H9 (cell line): ENCODE data around the gene MYBPC2. TPM values are rescaled to one million over a fixed set of nuclear protein-coding genes. Genes with fewer than 3 reads are reported as not detected.
A peak's percentile ranks its signal among the peaks of the same experiment; 100 is the strongest.

ENCODE experiments used
- DNase-seq: peaks from one replicate; pipeline ENCODE4 v3.0.0-alpha.2; 2017
- H2AFZ ChIP-seq: one replicate; pipeline ENCODE4 v1.6.1; 2013; ENCODE audit warnings: mild to moderate bottlenecking, low read length, control low read depth, moderate library complexity
- H2AK5ac ChIP-seq: 2 replicates; pipeline ENCODE4 v1.6.1; 2013; ENCODE audit warnings: low read length, control low read depth, mixed read lengths; ENCODE audit not compliant: insufficient read length
- H2BK120ac ChIP-seq: one replicate; pipeline ENCODE4 v1.6.1; 2013; ENCODE audit warnings: low read depth, mild to moderate bottlenecking, low read length, control low read depth, inconsistent platforms; ENCODE audit not compliant: poor library complexity, severe bottlenecking
- H2BK12ac ChIP-seq: 2 replicates; pipeline ENCODE4 v1.6.1; 2013; ENCODE audit warnings: low read length, control low read depth, mixed read lengths, low read depth; ENCODE audit not compliant: insufficient read length
- H2BK15ac ChIP-seq: 2 replicates; pipeline ENCODE4 v1.6.1; 2013; ENCODE audit warnings: low read depth, low read length, control low read depth
- H2BK20ac ChIP-seq: one replicate; pipeline ENCODE4 v1.6.1; 2013; ENCODE audit warnings: low read depth, mild to moderate bottlenecking, low read length, control low read depth, inconsistent platforms; ENCODE audit not compliant: poor library complexity, severe bottlenecking
- H2BK5ac ChIP-seq: 2 replicates; pipeline ENCODE4 v1.6.1; 2013; ENCODE audit warnings: low read length, control low read depth, mixed read lengths; ENCODE audit not compliant: insufficient read length
- H3K14ac ChIP-seq: 2 replicates; pipeline ENCODE4 v1.6.1; 2013; ENCODE audit warnings: low read length, control low read depth; ENCODE audit not compliant: insufficient read depth
- H3K18ac ChIP-seq: 2 replicates; pipeline ENCODE4 v1.6.1; 2013; ENCODE audit warnings: low read depth, mild to moderate bottlenecking, mixed read lengths, low read length, control low read depth; ENCODE audit not compliant: insufficient read length
- H3K23ac ChIP-seq: 2 replicates; pipeline ENCODE4 v1.6.1; 2013; ENCODE audit warnings: low read length, control low read depth, mixed read lengths, low read depth; ENCODE audit not compliant: insufficient read length
- H3K23me2 ChIP-seq: 2 replicates; pipeline ENCODE4 v1.6.1; 2013; ENCODE audit warnings: low read depth, mild to moderate bottlenecking, mixed read lengths, low read length, control low read depth; ENCODE audit not compliant: insufficient read length, poor library complexity, severe bottlenecking
- H3K27ac ChIP-seq: 2 replicates; pipeline ENCODE4 v1.5.1; 2013; ENCODE audit warnings: low read length, control low read depth, mixed read lengths, low read depth; ENCODE audit not compliant: insufficient read length
- H3K27me3 ChIP-seq: 2 replicates; pipeline ENCODE4 v1.6.1; 2013; ENCODE audit warnings: low read length, control low read depth, inconsistent platforms; ENCODE audit not compliant: insufficient read depth
- H3K4ac ChIP-seq: 2 replicates; pipeline ENCODE4 v1.6.1; 2013; ENCODE audit warnings: low read depth, mild to moderate bottlenecking, control low read depth, inconsistent platforms, low read length, moderate library complexity
- H3K4me1 ChIP-seq: 2 replicates; pipeline ENCODE4 v1.6.1; 2013; ENCODE audit warnings: low read length, control low read depth, inconsistent platforms; ENCODE audit not compliant: insufficient read depth
- H3K4me2 ChIP-seq: 2 replicates; pipeline ENCODE4 v1.6.1; 2013; ENCODE audit warnings: low read length, control low read depth, mixed read lengths; ENCODE audit not compliant: insufficient read length, insufficient read depth
- H3K56ac ChIP-seq: 2 replicates; pipeline ENCODE4 v1.6.1; 2013; ENCODE audit warnings: low read depth, mild to moderate bottlenecking, mixed read lengths, low read length, control low read depth; ENCODE audit not compliant: insufficient read length
- H3K79me1 ChIP-seq: 2 replicates; pipeline ENCODE4 v1.6.1; 2013; ENCODE audit warnings: low read depth, mild to moderate bottlenecking, moderate library complexity, low read length, control low read depth, inconsistent platforms; ENCODE audit not compliant: insufficient read depth, poor library complexity, severe bottlenecking
- H3K79me2 ChIP-seq: 2 replicates; pipeline ENCODE4 v1.6.1; 2013; ENCODE audit warnings: low read length, control low read depth, inconsistent platforms; ENCODE audit not compliant: insufficient read depth
- H3K9ac ChIP-seq: 2 replicates; pipeline ENCODE4 v1.6.1; 2013; ENCODE audit warnings: low read length, control low read depth, mixed read lengths; ENCODE audit not compliant: insufficient read length; ENCODE audit errors: extremely low read depth
- H3K9me3 ChIP-seq: one replicate; pipeline ENCODE4 v1.6.1; 2013; ENCODE audit warnings: low read depth, low read length, inconsistent platforms; ENCODE audit not compliant: control insufficient read depth
- H3T11ph ChIP-seq: one replicate; pipeline ENCODE4 v1.6.1; 2013; ENCODE audit warnings: mild to moderate bottlenecking, low read length, control low read depth, inconsistent platforms
- H4K20me1 ChIP-seq: one replicate; pipeline ENCODE4 v1.6.1; 2013; ENCODE audit not compliant: control insufficient read depth, insufficient read length, insufficient read depth
- H4K5ac ChIP-seq: 2 replicates; pipeline ENCODE4 v1.6.1; 2013; ENCODE audit warnings: low read depth, mild to moderate bottlenecking, mixed read lengths, low read length, control low read depth; ENCODE audit not compliant: insufficient read length
- H4K8ac ChIP-seq: replicated peaks from 2 replicates; pipeline ENCODE4 v1.6.1; 2013; ENCODE audit warnings: low read length, control low read depth, mixed read lengths, low read depth; ENCODE audit not compliant: insufficient read length
- H4K91ac ChIP-seq: 2 replicates; pipeline ENCODE4 v1.6.1; 2013; ENCODE audit warnings: low read depth, mild to moderate bottlenecking, moderate library complexity, mixed read lengths, low read length, control low read depth; ENCODE audit not compliant: insufficient read length
- H3K27ac Mint-ChIP-seq, 3 experiments: 2 replicates in 2 of 3; 3 replicates in 1 of 3; pipeline ENCODE4 v1.8.0; 2020 to 2021; ENCODE audit warnings: mixed read lengths in 3 of 3, mild to moderate bottlenecking in 1 of 3, moderate library complexity in 1 of 3
- H3K27me3 Mint-ChIP-seq: 2 replicates; pipeline ENCODE4 v1.8.0; 2021; ENCODE audit warnings: low read depth, mild to moderate bottlenecking, moderate library complexity, mixed read lengths
- H3K36me3 Mint-ChIP-seq, 3 experiments: 2 replicates in 2 of 3; 3 replicates in 1 of 3; pipeline ENCODE4 v1.8.0; 2020 to 2021; ENCODE audit warnings: low read depth in 3 of 3, mixed read lengths in 3 of 3; ENCODE audit not compliant: insufficient read depth in 1 of 3
- H3K4me1 Mint-ChIP-seq, 2 experiments: 2 replicates each; pipeline ENCODE4 v1.8.0; 2020; ENCODE audit warnings: mixed read lengths in 2 of 2
- H3K4me3 Mint-ChIP-seq, 2 experiments: 2 replicates in 1 of 2; 3 replicates in 1 of 2; pipeline ENCODE4 v1.8.0; 2020 to 2021; ENCODE audit warnings: mild to moderate bottlenecking in 2 of 2, mixed read lengths in 2 of 2, moderate library complexity in 1 of 2
- H3K9me3 Mint-ChIP-seq, 2 experiments: 2 replicates in 1 of 2; 3 replicates in 1 of 2; pipeline ENCODE4 v1.8.0; 2020; ENCODE audit warnings: mild to moderate bottlenecking in 2 of 2, mixed read lengths in 2 of 2, moderate library complexity in 1 of 2
- WGBS: extraction: QIAGEN DNeasy Blood & Tissue Kit; methylation state at CpG from one replicate; pipeline ENCODE4 v1.1.7; 2013; ENCODE audit warnings: missing lambda C conversion rate, low lambda C conversion rate, mixed read lengths; ENCODE audit not compliant: insufficient read length; ENCODE audit errors: extremely low coverage; 5-methylcytosine and 5-hydroxymethylcytosine counted together
- total RNA-seq: library from RNA; stranded (reverse); gene quantifications from 2 replicates; pipeline ENCODE4 v1.2.1, GENCODE V29; 2021
- TF ChIP-seq, protein P1 (sequence below): fragments of 200-600 bp; sonication (generic); conservative IDR thresholded peaks from 3 replicates; pipeline ENCODE4 v1.8.0; 2021; ENCODE audit warnings: antibody characterized with exemption, mild to moderate bottlenecking

MYBPC2 gene
- total RNA-seq, 1 experiment from 2014 or later: 4.9 TPM

DNA sequence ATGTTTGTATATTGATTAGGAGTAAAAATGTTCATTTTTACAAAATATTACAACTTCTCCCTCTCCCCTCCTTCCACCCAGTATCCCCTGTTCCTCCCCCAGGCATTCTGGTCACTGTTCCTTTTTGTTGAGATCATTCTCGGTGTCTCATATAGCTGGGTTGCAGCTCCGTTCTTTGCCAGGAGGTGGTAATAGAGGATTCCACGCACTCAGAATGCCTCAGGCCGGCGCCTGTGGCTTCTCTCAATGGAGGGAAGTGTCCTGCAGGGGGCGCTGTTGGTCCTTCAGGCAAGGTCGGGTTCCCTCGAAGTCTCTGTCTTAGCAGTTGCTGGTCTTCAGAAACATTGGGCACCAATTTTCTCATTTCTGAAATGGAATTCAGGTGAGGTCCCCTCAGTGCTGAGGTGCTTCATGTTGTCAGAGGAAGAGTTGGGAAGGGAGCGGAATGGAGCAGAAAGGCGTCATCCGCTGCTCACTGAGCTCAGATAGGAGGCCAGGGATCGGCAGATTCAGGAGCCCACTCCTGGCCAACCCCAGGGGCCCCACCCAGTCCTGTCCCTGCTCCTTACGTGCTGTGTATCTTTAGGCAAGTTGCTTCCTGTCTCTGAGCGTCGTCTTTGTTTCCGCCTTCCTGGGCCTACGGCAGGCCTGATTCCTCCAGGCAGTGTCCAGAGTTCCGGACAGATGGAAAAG, 54.3 kb downstream of the MYBPC2 start:
- no peaks in the 10 kb centered on the region for H3K23me2 ChIP-seq
- no peaks in the 10 kb centered on the region for H4K20me1 ChIP-seq
- no peak overlapping the region for H2BK15ac ChIP-seq
- no peak overlapping the region for H3K56ac ChIP-seq
- H3K4me1 ChIP-seq: peaks cover 2% of the 10 kb centered on the region; the same call in 1 of the 2 replicates
- Mint-ChIP-seq H3K9me3 (peaks cover 31 to 43% of the 10 kb centered on the region in 2 experiments), H3K4me3 (no peak overlapping the region; a peak in 1 of 5 replicates), H3K36me3 (peaks cover 37 to 49% (median 44%) of the 10 kb centered on the region in 3 experiments), H3K4me1 (peaks cover 24 to 37% of the 10 kb centered on the region in 2 experiments), H3K27me3 (peaks cover 69% of the 10 kb centered on the region), H3K27ac (no peak overlapping the region)
- H2BK5ac ChIP-seq: no peak overlapping the region
- H4K5ac ChIP-seq: no peak overlapping the region
- H3K18ac ChIP-seq: no peak overlapping the region
- H3K23ac ChIP-seq: no peak overlapping the region
- H3K79me1 ChIP-seq: no peaks in the 10 kb centered on the region
- no CpG with 5 or more reads among the region's 18 CpGs for WGBS
- no peak overlapping the region for H3K9ac ChIP-seq
- peak; percentile 88 for DNase-seq
- H3K9me3 ChIP-seq: peaks cover 8% of the 10 kb centered on the region
- no peak overlapping the region for H2AFZ ChIP-seq
- TF ChIP-seq, protein P1, sequence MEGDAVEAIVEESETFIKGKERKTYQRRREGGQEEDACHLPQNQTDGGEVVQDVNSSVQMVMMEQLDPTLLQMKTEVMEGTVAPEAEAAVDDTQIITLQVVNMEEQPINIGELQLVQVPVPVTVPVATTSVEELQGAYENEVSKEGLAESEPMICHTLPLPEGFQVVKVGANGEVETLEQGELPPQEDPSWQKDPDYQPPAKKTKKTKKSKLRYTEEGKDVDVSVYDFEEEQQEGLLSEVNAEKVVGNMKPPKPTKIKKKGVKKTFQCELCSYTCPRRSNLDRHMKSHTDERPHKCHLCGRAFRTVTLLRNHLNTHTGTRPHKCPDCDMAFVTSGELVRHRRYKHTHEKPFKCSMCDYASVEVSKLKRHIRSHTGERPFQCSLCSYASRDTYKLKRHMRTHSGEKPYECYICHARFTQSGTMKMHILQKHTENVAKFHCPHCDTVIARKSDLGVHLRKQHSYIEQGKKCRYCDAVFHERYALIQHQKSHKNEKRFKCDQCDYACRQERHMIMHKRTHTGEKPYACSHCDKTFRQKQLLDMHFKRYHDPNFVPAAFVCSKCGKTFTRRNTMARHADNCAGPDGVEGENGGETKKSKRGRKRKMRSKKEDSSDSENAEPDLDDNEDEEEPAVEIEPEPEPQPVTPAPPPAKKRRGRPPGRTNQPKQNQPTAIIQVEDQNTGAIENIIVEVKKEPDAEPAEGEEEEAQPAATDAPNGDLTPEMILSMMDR: peak; percentile 97
- H2BK12ac ChIP-seq: no peak overlapping the region
- no peak overlapping the region for H3K4me2 ChIP-seq
- no peak overlapping the region for H2BK20ac ChIP-seq
- no peak overlapping the region for H3K14ac ChIP-seq
- H3K4ac ChIP-seq: no peak overlapping the region
- H4K91ac ChIP-seq: no peak overlapping the region
- H3K27ac ChIP-seq: no peak overlapping the region
- no peak overlapping the region for H2AK5ac ChIP-seq
- H3K27me3 ChIP-seq: peaks cover under 1% of the 10 kb centered on the region; the same call in 1 of the 2 replicates
- no peak overlapping the region for H3T11ph ChIP-seq
- H2BK120ac ChIP-seq: no peak overlapping the region
- no peak overlapping the region for H4K8ac ChIP-seq
- H3K79me2 ChIP-seq: no peaks in the 10 kb centered on the region
